Testis (tissue), 2 donors: Measurements from ENCODE around the gene PACS1.

Source experiments
- POLR2A ChIP-seq: fragments of 450-650 bp; IDR thresholded peaks from one replicate; pipeline ENCODE4 v1.6.1; 2017; ENCODE audit warnings: antibody characterized with exemption, mild to moderate bottlenecking, moderate library complexity
- TF ChIP-seq, protein P1 (sequence below), 3 experiments: fragments of 450-650 bp in 2 of 3; fragments of 200-600 bp in 1 of 3; sonication (generic) in 1 of 3; IDR thresholded peaks; one replicate each; pipeline ENCODE4 v1.5.1; 2016 to 2019; ENCODE audit warnings: antibody characterized with exemption in 3 of 3, mild to moderate bottlenecking in 2 of 3, moderate library complexity in 1 of 3

GRCh38 chr11:66247801-66248200 is 177.7 kb downstream of the PACS1 start:
- TF ChIP-seq POLR2A = no peak
- TF ChIP-seq, protein P1, sequence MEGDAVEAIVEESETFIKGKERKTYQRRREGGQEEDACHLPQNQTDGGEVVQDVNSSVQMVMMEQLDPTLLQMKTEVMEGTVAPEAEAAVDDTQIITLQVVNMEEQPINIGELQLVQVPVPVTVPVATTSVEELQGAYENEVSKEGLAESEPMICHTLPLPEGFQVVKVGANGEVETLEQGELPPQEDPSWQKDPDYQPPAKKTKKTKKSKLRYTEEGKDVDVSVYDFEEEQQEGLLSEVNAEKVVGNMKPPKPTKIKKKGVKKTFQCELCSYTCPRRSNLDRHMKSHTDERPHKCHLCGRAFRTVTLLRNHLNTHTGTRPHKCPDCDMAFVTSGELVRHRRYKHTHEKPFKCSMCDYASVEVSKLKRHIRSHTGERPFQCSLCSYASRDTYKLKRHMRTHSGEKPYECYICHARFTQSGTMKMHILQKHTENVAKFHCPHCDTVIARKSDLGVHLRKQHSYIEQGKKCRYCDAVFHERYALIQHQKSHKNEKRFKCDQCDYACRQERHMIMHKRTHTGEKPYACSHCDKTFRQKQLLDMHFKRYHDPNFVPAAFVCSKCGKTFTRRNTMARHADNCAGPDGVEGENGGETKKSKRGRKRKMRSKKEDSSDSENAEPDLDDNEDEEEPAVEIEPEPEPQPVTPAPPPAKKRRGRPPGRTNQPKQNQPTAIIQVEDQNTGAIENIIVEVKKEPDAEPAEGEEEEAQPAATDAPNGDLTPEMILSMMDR (IDR thresholded peaks at IDR 0.05) = no peak
